Loucy (cell line): ENCODE results near the gene CYTH3.

Experiments
- CTCF ChIP-seq: fragments of 200-600 bp; sonication (generic); conservative IDR thresholded peaks from 2 replicates; pipeline ENCODE4 v1.5.1; 2014; ENCODE audit warnings: mild to moderate bottlenecking, antibody characterized with exemption, low read length
- EZH2phosphoT487 ChIP-seq: fragments of 200-600 bp; IDR thresholded peaks from 2 replicates; pipeline ENCODE4 v1.6.1; 2018; ENCODE audit warnings: antibody characterized with exemption, mild to moderate bottlenecking, moderate library complexity, borderline replicate concordance

GRCh38 chr7:6227294-6227846 is 45.1 kb downstream of the CYTH3 start:
- TF ChIP-seq CTCF = no peak
- no peak for TF ChIP-seq EZH2phosphoT487
